GM23248 (cell line): ENCODE results near the gene GATAD2A.

ENCODE experiments used
- EZH2 ChIP-seq: fragments of 200-600 bp; sonication (generic); IDR thresholded peaks from 2 replicates; pipeline ENCODE4 v1.6.1; 2018; ENCODE audit warnings: antibody characterized with exemption, mild to moderate bottlenecking; ENCODE audit not compliant: insufficient read depth, poor library complexity, severe bottlenecking
- EZH2phosphoT487 ChIP-seq: fragments of 200-600 bp; sonication (generic); IDR thresholded peaks from 2 replicates; pipeline ENCODE4 v1.6.1; 2018; ENCODE audit warnings: antibody characterized with exemption, moderate library complexity, mild to moderate bottlenecking, low read depth; ENCODE audit not compliant: insufficient read depth

DNA sequence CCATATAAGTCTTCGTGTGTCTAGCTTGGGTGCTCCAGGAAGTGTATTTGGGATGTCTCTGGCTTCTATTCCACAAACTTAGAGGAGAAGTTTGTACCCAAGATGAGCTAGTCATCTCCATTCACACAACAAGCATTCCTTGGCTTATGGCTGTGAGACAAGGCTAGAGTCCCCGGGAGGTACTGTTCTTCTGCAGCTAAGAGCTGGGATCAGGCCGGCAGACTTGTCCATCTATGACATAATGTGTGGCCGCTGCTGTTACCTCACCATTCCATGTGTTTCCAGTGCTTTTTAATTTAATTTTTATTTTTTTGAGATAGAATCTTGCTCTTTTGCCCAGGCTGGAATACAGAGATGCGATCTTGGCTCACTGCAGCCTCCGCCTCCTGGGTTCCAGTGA lies 20.7 kb downstream of the GATAD2A start:
- TF ChIP-seq EZH2phosphoT487 = no peak
- no peak for TF ChIP-seq EZH2
